Stimulated activated memory B cell treated with anti-CD40 and anti-IgM and Interleukin-4, amounts not matched to agents 10 μg/mL and 1 μg/mL and 100 μg/mL, for 72 hours (primary cell): ENCODE measurements around the gene CNOT6L.
"Not testable (repeated sequence)": the region's sequence is repeated elsewhere in the genome, so short reads cannot be mapped to it uniquely, and the experiment has no call there.

ENCODE experiments used
- ATAC-seq: fragments of 150-1000 bp; cut with Tn5 transposase; 2 replicates; pipeline ENCODE4 v1.10.0; 2021
- H3K27ac Mint-ChIP-seq: one replicate; pipeline ENCODE4 v1.8.0; 2022; ENCODE audit warnings: mild to moderate bottlenecking, mixed read lengths
- H3K27me3 Mint-ChIP-seq: one replicate; pipeline ENCODE4 v1.8.0; 2022; ENCODE audit warnings: mixed read lengths
- H3K36me3 Mint-ChIP-seq: one replicate; pipeline ENCODE4 v1.8.0; 2022; ENCODE audit warnings: mixed read lengths
- H3K4me1 Mint-ChIP-seq: one replicate; pipeline ENCODE4 v1.8.0; 2022; ENCODE audit warnings: mixed read lengths
- H3K4me3 Mint-ChIP-seq: one replicate; pipeline ENCODE4 v1.8.0; 2022; ENCODE audit warnings: mild to moderate bottlenecking, moderate library complexity, mixed read lengths
- H3K9me3 Mint-ChIP-seq: one replicate; pipeline ENCODE4 v1.8.0; 2022; ENCODE audit warnings: mixed read lengths

Gene CNOT6L

DNA sequence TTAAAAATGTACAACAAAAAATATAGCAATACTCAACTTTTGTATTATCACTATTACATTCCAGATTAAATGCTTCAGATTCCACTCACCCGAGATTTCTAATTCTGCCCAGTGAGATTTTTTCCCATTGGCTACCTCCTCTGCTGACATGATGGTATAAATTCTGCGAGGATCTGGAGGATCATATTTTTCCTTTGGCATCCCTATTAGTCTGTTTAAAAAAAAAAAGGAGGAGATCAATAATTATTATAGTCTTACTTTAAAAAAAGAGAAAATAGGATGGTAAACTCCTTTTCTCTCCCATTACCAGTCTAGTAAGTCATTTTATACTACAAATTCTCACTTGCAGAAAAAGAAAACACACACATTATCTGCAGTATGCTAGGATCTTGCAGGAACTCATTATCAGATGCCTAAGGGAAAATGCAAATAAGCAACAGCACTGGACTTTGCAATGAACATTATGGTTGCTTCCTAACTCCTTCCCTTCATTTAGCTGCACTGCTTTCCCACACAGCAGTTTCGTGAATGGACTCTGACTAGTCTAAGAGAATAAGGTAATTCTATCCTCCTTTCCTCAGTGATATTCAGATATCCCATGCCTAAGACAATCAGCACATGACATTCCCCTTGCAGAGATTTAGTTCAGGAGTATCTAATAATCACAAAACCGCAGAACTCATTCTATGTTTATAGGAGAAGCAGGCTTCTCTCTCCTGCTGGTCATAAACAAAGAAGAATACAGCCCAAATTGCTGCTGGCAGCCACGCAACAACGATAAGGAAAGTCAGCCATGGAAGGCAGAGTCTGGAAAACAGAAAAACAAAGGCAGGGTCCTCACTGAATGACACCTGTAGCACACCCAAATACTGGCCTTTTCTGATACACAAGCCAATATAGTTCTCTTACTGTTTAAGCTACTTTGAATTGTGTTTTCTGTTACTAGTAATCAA lies 42.7 kb downstream of the CNOT6L start:
- Mint-ChIP-seq H3K4me1 (peaks cover 16% of the 10 kb centered on the region), H3K9me3 (no peaks in the 10 kb centered on the region), H3K4me3 (no peak overlapping the region), H3K27me3 (no peaks in the 10 kb centered on the region), H3K27ac (no peak overlapping the region), H3K36me3 (peaks cover 7% of the 10 kb centered on the region)
- no peak for ATAC-seq

DNA sequence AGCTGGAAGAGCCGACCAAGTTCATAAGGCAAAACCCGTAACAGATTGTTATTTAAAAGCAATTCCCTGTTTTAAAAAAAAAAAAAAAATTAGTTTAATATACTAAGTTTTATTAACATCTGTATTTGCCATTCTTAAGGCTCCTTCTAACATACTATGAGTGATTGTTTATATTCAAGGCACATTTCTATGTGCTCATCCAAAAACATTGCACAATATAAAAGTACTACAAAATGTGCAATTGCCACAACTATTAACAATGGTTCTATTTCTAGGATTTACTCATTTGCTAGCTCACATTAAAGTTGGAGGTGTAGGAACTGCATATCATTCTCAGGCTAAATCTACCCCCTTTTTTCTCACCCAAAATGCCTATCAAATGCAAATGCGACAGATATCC lies 46.1 kb downstream of the CNOT6L start:
- Mint-ChIP-seq H3K27me3 (no peaks in the 10 kb centered on the region), H3K4me1 (peaks cover 6% of the 10 kb centered on the region), H3K36me3 (peaks cover 34% of the 10 kb centered on the region), H3K4me3 (no peak overlapping the region), H3K27ac (no peak overlapping the region), H3K9me3 (no peaks in the 10 kb centered on the region)
- ATAC-seq: no peak

DNA sequence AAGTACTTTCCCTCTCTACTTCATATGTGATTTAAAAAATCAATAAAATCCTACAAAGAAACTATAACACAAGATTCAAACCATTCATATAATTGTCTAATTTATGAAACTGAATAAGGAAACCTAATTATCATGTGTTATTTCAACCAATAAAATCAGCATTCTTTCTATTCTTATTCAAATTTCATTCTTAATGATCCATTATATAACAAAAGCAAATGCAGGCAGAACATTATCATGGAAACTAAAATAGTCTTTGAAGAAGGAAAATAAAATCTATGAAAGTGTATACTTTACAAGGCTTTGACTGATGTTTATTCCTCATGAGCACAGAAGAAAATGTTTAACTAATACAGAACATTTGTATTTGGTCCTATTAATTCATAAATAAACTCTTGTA lies 47.6 kb downstream of the CNOT6L start:
- no peak for ATAC-seq
- Mint-ChIP-seq H3K4me1 (no peaks in the 10 kb centered on the region), H3K27me3 (no peaks in the 10 kb centered on the region), H3K4me3 (no peak overlapping the region), H3K9me3 (no peaks in the 10 kb centered on the region), H3K27ac (no peak overlapping the region), H3K36me3 (peaks cover 34% of the 10 kb centered on the region)

DNA sequence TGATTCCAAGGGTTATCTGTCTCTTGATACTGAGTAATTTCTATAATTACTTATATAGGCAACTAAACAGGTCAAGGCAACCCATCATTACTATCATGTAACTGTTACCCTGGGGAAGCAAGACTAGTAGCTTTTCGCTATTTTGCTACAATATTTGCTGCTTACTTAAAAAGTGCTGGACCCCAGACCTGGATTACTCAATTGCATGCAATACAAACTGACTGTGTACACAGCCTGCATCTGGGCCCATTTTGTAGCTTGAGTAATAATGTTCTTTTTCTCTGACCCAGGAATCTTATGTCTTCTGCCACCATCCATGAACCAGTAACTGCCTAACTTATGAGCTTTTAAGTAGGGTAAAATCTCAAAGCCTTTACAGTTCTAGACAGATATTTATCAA lies 53.4 kb downstream of the CNOT6L start:
- H3K27ac Mint-ChIP-seq: no peak overlapping the region
- no peaks in the 10 kb centered on the region for H3K4me1 Mint-ChIP-seq
- ATAC-seq: no peak

DNA sequence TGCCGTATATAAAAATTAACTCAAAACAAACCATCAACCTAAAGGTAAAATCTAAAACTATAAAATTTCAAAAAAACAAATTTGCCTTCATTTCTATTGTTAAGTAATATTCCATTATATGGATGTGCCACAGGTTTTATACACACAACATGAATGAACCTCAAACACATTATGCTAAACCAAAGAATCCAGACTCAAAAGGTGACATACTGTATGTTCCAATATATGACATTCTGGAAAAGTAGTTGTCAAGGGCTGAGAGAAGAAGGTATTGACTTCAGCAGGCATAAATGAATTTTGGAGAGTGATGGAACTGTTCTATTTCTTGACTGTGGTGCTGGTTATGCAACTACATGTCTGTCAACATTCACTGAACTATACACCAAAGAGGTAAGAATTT lies 56.6 kb downstream of the CNOT6L start:
- H3K9me3 Mint-ChIP-seq: peaks cover 10% of the 10 kb centered on the region
- H3K27me3 Mint-ChIP-seq: no peaks in the 10 kb centered on the region
- H3K4me3 Mint-ChIP-seq: no peak overlapping the region
- H3K4me1 Mint-ChIP-seq: peaks cover 7% of the 10 kb centered on the region
- no peak for ATAC-seq
- H3K36me3 Mint-ChIP-seq: peaks cover 73% of the 10 kb centered on the region
- no peak overlapping the region for H3K27ac Mint-ChIP-seq

More for the DNA sequence above, 53.4 kb downstream of the CNOT6L start:
- H3K9me3 Mint-ChIP-seq: peaks cover 7% of the 10 kb centered on the region
- H3K4me3 Mint-ChIP-seq: no peak overlapping the region
- H3K27me3 Mint-ChIP-seq: no peaks in the 10 kb centered on the region
- H3K36me3 Mint-ChIP-seq: peaks cover 65% of the 10 kb centered on the region

DNA sequence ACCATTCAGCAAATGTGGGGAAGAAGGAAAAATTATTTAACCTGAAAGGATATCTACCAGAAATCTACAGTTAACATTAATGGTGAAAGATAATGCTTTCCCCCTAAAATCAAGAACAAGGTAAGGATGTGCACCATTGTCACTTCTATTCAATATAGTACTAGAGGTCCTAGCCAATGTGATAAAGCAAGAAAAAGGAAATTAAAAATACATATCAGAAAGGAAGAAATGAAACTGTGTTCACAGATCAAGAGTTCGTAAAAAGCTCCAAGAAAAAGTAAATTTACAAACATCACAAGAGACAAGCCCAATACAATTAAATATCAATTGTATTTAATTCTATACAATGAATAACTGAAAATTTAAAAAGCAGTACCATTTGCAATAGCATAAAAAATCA lies 57.6 kb downstream of the CNOT6L start:
- H3K9me3 Mint-ChIP-seq: peaks cover 10% of the 10 kb centered on the region
- ATAC-seq: no peak

DNA sequence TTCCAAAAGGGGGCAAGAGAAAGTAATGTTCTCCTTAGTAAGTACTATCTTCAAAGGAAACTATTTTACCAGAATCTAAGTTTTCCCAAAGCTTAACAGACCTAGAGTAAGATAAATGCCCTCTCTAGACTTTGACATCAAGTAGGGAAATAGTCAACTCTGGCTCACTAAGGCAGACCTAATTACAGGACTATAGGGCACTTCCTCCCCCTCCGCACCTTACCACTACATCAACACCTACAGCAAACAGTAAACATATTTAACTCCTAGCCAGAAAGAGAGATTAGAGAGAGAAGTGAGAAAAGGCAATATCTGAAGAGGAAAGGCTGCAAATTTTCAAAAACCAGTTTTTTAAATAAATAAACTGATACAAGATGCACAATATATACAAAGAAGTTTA lies 60.4 kb downstream of the CNOT6L start:
- ATAC-seq: no peak
- Mint-ChIP-seq H3K27me3 (no peaks in the 10 kb centered on the region), H3K36me3 (peaks cover 63% of the 10 kb centered on the region), H3K4me3 (no peak overlapping the region), H3K27ac (no peak overlapping the region), H3K9me3 (peaks cover 10% of the 10 kb centered on the region), H3K4me1 (peaks cover 7% of the 10 kb centered on the region)

More for the DNA sequence above, 57.6 kb downstream of the CNOT6L start:
- H3K36me3 Mint-ChIP-seq: peaks cover 73% of the 10 kb centered on the region
- no peak overlapping the region for H3K27ac Mint-ChIP-seq
- peaks cover 7% of the 10 kb centered on the region for H3K4me1 Mint-ChIP-seq
- H3K27me3 Mint-ChIP-seq: no peaks in the 10 kb centered on the region
- H3K4me3 Mint-ChIP-seq: no peak overlapping the region

DNA sequence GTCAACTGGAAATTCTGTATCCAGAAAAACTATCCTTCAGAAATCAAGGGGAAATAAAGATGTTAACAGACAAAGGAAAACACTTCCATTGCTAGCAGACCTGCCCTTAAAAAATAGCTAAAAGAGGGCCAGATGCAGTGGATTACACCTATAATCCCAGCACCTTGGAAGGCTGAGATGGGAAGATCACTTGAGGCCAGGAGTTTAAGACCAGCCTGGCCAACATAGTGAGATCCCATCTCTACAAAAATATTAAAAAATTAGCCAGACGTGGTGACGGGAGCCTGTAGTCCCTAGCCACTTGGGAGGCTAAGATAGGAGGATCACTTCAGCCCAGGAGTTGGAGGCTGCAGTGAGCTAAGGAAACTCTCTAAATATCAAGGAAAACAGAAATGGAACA lies 67.4 kb downstream of the CNOT6L start:
- no peaks in the 10 kb centered on the region for H3K27me3 Mint-ChIP-seq
- no peak overlapping the region for H3K4me3 Mint-ChIP-seq
- H3K27ac Mint-ChIP-seq: no peak overlapping the region
- no peaks in the 10 kb centered on the region for H3K4me1 Mint-ChIP-seq
- peaks cover 37% of the 10 kb centered on the region for H3K36me3 Mint-ChIP-seq
- no peak for ATAC-seq
- peaks cover 8% of the 10 kb centered on the region for H3K9me3 Mint-ChIP-seq

DNA sequence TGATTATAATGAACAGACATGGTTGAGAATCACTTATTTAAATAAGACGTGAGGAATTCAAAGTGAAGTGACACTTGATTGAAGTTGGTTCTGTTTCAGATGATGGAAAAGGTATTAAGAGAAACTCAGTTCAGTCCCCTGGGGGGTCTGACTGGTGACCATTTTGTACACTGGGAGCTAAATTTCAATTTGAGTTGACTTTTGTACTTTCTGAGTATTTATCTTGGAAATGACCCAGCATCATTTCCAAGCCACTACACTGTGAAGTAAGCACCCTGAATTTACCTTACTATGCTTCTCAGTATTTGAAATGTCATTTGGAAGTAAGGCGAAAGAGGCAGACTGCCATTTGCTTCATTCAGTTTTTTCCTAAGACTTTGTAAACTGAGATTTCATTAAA lies 73.4 kb downstream of the CNOT6L start:
- ATAC-seq: no peak
- Mint-ChIP-seq H3K4me3 (no peak overlapping the region), H3K27ac (no peak overlapping the region), H3K4me1 (no peaks in the 10 kb centered on the region), H3K27me3 (no peaks in the 10 kb centered on the region), H3K9me3 (no peaks in the 10 kb centered on the region), H3K36me3 (peaks cover 6% of the 10 kb centered on the region)

DNA sequence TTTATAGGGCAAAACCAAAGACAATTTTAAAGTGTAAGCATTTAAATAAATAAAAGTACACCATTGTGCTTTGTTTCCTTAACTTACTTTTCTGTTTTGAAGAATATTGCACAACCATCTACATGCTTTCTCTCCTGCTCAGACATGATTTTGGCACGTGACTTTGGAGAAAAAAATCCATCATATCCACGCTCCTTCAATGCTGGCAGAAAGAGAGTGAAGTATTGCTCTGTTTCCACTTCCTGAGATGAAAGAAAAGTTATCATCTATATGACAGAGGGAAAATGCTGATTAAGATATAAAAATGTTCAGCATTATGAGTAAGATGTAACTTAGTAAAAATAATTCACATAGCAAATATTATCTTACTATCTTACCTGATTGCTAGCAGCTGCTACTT lies 77.1 kb downstream of the CNOT6L start:
- peaks cover 22% of the 10 kb centered on the region for H3K36me3 Mint-ChIP-seq
- no peak overlapping the region for H3K27ac Mint-ChIP-seq
- ATAC-seq: no peak
- H3K4me1 Mint-ChIP-seq: no peaks in the 10 kb centered on the region
- H3K27me3 Mint-ChIP-seq: no peaks in the 10 kb centered on the region
- no peak overlapping the region for H3K4me3 Mint-ChIP-seq
- H3K9me3 Mint-ChIP-seq: no peaks in the 10 kb centered on the region

DNA sequence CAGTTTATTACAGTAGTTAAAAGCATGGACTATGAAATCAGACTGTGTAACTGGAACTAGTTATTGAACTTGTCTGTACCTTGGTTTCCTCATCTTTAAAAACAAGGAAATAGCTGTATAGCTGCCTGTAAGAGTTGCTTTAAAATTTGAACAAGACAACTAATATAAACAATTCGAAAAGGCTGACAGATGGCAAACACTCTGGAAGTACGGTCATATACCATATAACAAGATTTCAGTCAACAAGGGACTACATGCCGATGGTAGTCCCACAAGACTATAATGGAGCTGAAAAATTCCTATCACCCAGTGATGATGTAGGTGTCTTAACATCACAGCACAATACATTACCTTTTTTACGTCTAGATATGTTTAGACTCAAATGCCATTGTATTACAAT lies 78.7 kb downstream of the CNOT6L start:
- Mint-ChIP-seq H3K9me3 (no peaks in the 10 kb centered on the region), H3K27ac (no peak overlapping the region), H3K4me3 (no peak overlapping the region), H3K36me3 (peaks cover 22% of the 10 kb centered on the region), H3K27me3 (no peaks in the 10 kb centered on the region), H3K4me1 (peaks cover 12% of the 10 kb centered on the region)
- no peak for ATAC-seq

DNA sequence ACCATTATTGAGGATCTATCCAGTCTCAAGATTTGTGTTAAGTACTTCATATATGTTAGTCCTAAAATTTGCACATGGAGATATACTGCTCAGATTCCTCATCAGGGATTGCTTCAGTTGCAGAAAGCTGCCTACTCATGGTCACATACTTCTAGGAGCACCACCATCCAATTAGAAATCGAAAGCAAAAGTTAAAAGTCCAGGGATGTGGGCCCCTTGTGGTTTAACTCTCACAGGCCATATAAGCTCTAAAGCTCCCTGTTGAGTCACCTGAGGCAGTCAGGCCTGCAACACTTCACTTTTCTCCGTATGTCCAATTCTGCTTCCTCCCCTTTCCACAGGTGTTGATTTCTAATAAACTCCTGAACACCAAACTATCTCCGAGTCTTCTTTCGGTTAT lies 84.2 kb downstream of the CNOT6L start:
- no peaks in the 10 kb centered on the region for H3K9me3 Mint-ChIP-seq
- ATAC-seq: peak; percentile 61
- H3K36me3 Mint-ChIP-seq: peaks cover 37% of the 10 kb centered on the region
- H3K4me1 Mint-ChIP-seq: peaks cover 32% of the 10 kb centered on the region
- peak overlapping the region; percentile 72 for H3K27ac Mint-ChIP-seq
- H3K4me3 Mint-ChIP-seq: peak overlapping the region; percentile 49
- no peaks in the 10 kb centered on the region for H3K27me3 Mint-ChIP-seq

DNA sequence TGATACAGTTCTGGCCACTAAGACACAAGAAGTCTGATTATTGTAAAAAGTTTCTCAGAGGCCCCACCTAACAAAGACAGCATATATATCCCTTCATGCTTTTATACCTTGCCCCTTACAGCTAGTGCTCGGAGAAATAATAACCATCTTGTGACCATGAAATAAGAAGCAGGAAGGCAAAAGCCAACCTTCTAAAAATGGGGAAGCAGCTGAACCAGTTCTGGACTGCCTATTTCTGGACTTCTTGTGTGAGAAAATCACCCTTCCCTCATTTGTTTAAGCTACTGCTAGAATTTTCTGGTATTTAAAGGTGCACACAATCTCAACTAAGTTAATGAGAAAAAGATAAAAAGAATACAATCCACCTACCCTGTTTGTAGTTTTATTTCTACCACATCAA lies 87.5 kb downstream of the CNOT6L start:
- Mint-ChIP-seq H3K36me3 (peaks cover 24% of the 10 kb centered on the region), H3K9me3 (no peaks in the 10 kb centered on the region), H3K4me1 (peaks cover 32% of the 10 kb centered on the region), H3K27ac (no peak overlapping the region), H3K4me3 (no peak overlapping the region), H3K27me3 (no peaks in the 10 kb centered on the region)
- ATAC-seq: no peak

DNA sequence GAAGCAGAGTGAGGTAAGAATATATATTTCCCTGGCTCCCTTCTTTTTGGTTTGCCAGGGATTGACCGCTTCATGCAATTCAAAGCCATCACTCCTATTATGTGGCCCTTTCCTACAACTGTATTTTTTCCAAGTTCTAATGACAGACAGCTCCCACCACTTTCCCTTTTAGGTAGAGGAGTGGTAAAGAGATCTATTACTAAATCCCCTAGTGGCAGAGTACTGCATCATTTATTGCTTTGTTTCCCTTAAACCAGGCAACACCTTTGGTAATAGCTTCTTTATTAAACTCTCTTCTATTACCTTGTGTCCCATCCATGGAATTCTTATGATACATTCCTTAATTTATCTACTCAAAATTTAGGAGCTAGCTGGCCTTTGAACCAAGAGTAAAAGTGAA lies 90.7 kb downstream of the CNOT6L start:
- Mint-ChIP-seq H3K27ac (no peak overlapping the region), H3K4me3 (no peak overlapping the region), H3K9me3 (no peaks in the 10 kb centered on the region), H3K36me3 (peaks cover 41% of the 10 kb centered on the region), H3K4me1 (peaks cover 7% of the 10 kb centered on the region), H3K27me3 (no peaks in the 10 kb centered on the region)
- no peak for ATAC-seq

DNA sequence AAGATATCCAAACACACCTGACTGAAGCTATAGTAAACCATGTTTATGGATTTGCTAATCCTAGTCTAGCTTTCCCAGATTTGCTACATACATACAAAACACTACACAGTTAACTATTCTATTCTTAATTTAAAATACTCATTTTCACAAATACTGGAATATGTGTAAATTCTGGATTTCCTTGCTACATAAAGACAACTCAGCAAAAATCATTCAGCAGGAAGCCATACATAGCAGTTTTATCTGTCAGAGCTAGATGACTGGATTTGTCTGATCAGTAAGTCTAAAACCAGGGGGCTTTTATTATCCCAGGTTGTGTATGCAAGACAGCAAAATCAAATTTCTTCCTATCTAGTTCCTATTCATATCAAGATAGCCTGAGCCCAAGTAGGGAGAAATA lies 98.1 kb downstream of the CNOT6L start:
- Mint-ChIP-seq H3K27ac (no peak overlapping the region), H3K9me3 (no peaks in the 10 kb centered on the region), H3K4me1 (no peaks in the 10 kb centered on the region), H3K4me3 (no peak overlapping the region), H3K36me3 (peaks cover 26% of the 10 kb centered on the region), H3K27me3 (no peaks in the 10 kb centered on the region)
- no peak for ATAC-seq

DNA sequence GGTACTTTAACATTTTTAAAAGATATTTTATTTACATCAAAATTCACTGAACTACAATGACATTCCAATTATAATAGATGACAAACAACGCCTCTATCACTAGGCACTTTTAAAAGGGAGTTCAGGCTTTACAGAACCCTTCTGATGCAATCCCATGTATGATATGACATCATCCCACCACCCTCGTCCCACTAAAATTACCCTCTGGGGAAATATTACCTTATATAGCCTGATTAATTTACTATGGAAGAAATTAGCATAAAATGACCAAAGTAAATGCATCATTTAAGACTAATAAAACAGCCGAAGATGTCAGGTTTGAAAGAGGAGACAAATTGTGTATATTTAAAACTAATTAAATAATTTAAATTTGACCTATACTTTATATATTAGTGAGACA lies 100.7 kb downstream of the CNOT6L start:
- not testable (repeated sequence) for H3K27ac Mint-ChIP-seq, H3K27me3 Mint-ChIP-seq, H3K9me3 Mint-ChIP-seq, ATAC-seq, H3K4me3 Mint-ChIP-seq, H3K4me1 Mint-ChIP-seq
- H3K36me3 Mint-ChIP-seq: peaks cover 20% of the 10 kb centered on the region
